Measurements from ENCODE around the gene MYO1H.
"Not testable (repeated sequence)": the region's sequence is repeated elsewhere in the genome, so short reads cannot be mapped to it uniquely, and the experiment has no call there.

MYO1H gene, protein sequence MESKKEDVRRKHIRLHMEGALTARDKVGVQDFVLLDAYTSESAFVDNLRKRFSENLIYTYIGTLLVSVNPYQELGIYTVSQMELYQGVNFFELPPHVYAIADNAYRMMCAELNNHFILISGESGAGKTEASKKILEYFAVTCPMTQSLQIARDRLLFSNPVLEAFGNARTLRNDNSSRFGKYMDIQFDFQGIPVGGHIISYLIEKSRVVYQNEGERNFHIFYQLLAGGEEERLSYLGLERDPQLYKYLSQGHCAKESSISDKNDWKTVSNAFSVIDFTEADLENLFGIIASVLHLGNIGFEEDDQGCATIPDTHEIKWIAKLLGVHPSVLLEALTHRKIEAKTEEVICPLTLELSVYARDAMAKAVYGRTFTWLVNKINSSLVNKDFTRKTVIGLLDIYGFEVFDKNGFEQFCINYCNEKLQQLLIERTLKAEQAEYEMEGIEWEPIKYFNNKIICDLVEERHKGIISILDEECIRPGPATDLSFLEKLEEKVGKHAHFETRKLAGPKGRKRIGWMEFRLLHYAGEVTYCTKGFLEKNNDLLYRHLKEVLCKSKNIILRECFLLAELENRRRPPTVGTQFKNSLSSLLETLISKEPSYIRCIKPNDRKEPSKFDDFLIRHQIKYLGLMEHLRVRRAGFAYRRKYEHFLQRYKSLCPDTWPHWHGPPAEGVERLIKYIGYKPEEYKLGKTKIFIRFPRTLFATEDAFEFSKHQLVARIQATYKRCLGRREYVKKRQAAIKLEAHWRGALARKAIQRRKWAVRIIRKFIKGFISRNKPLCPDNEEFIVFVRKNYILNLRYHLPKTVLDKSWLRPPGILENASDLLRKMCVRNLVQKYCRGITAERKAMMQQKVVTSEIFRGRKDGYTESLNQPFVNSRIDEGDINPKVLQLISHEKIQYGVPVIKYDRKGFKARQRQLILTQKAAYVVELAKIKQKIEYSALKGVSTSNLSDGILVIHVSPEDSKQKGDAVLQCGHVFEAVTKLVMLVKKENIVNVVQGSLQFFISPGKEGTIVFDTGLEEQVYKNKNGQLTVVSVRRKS

DNA sequence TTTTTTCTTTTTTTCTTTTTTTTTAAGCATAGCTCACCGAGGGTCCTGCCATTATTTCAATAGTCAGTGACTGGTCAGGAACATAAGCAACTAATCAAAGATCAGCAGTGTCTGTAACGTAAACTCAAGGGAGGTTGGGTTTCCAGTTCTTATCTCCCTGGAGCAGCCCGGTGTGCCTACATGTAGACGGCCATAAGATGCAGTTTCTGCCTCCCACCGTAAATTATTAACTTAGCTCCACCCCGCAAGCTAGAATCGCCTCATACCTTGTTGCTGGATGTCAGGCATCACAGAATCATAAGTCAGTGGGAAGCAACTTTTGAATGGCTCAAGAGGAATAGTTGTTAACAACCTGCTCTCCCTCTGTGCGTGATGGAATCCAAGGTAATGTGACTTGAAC lies at the start of gene MYO1H:
Gene MYO1H (plus strand): TSS at position 312 of the 400 bp plus-strand sequence. CDS start 61 bp downstream, at position 373.
- no peak for DNase-seq

DNA sequence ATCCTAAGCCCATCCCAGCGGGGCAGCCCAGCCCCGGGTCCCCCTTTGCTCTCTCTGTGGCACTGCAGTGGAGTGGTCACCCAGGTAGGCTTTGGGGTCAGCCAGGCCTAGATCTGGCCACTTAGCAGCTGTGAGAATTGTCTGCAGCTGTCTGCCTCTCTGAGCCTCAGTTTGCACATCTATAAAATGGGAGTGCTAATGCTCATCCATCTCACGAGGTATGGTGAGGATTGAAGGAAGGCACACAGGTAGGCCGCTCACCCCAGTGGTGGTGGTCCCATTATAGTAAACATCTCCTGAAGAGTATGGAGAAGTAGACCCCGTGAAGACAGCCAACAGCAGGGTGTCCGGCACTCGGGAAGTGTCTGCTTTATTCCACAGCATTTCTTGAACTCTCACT lies 47.9 kb upstream of the MYO1H start:
- no peak for DNase-seq

DNA sequence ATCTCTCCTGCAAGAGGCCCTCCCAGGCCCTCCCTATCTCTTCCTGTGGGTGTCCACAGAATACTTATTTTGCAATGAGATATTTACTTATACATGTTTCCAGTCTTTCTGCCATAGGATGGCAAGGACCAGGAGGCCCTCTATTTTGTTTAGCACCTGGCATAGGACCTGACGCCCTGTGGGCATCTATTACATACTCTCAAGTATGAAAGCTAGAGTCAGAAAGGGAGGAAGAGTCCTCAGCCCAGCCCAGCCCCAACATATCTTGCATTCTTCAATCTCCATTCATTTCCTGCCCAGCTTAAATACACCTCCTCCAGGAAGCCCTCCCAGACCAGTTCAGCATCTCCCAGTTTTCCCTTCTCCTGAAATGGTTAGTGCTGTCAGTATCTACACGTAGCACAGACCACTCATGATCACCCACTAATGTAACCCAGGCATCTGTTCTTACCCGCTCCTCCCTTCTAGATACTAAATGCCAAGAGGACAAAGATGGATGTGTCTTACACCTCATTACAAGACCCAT lies 46.0 kb upstream of the MYO1H start:
- no peak for DNase-seq

DNA sequence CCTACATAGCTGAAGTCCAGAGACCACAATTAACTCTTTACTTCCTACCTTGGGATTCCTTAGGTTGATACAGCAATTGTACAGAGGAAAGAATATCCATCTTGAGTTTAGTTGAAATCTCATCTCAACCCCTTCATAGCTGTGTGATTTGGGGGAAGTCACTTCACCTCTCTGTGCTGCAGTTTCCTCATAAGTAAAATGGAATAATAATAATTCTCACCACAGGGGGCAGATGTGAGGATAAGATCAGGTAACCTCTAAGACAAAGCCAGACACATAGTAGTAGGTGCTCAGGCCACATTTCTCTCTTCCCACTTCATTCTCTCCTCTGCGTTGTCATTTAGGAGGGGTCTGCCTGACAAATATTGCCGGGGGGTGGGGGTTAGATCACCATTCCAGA lies 45.3 kb upstream of the MYO1H start:
- DNase-seq, result no peak

DNA sequence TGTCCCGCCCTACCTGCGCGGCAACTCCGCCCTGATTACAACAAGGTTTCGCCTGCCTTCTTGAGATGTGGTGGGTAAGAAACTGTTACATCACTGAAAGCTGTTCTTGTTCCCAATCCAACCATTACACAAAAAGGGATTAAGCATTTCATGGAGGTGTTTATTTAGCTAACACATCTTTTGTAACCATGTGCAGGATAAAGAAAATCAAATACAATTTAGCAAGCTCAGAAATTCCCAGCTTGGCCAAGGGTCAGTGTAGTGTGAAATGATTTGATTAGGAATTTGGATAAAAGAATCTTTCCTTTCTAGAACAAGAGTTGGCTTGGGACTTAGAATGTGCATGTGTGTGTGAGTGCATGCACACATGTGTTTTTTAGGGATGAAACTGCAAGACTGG lies 44.9 kb upstream of the MYO1H start:
- no peak for DNase-seq

DNA sequence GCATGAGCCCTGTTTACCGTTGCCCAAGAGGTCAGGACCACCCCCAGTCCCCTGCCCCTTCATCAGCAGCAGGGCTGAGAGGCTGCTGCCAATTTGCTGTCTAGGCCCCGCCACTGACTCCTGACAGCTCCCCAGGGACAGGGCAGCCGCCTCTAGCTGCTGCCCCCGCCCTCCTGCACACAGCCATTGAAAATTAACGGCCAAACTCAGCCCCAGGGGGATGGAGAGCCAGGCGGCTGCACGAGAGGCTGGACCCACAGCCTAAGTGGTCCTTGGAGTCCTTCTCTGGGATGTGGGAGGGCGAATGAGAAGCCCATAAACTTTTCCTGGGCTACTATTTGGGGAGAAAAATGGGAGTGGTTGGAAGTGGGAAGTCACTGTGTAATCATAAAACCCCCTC lies 43.2 kb upstream of the MYO1H start:
- DNase-seq, result peak; percentile 32

DNA sequence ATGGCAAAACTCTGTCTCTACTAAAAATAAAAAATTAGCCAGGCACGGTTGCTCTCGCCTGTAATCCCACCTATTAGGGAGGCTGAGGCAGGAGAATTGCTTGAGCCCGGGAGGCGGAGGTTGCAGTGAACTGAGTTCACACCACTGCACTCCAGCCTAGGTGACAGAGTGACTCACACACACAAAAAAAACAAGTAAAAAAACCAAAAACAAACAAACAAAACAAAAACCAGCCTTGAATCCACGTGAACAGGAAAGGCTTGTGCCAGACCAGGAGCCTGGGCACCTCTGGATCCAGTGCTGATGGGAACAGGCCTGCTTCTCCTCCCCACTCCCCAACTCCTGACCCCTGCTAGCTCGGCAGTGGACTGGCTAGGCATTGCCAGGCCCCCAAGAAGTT lies 42.2 kb upstream of the MYO1H start:
- no peak for DNase-seq

DNA sequence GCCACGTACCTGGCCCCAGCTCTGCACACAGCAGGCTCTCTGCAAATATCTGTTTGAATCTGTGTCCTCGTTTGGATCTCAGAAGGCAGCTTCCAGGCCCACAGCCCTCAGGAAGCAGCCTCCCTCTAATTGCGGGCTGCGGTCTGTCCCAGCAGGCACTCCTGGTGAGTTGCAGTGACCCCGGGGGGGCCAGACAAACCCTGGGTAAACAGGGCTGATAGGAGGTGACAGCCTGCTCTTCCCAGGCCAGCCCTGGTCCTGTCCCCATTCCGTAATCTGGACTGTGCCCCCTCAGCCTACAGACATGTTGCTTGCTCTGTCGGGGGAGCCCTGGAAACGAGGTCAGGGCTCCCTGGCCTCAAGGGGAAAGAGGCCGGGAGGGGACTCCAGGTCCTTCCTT lies 40.6 kb upstream of the MYO1H start:
- no peak for DNase-seq

DNA sequence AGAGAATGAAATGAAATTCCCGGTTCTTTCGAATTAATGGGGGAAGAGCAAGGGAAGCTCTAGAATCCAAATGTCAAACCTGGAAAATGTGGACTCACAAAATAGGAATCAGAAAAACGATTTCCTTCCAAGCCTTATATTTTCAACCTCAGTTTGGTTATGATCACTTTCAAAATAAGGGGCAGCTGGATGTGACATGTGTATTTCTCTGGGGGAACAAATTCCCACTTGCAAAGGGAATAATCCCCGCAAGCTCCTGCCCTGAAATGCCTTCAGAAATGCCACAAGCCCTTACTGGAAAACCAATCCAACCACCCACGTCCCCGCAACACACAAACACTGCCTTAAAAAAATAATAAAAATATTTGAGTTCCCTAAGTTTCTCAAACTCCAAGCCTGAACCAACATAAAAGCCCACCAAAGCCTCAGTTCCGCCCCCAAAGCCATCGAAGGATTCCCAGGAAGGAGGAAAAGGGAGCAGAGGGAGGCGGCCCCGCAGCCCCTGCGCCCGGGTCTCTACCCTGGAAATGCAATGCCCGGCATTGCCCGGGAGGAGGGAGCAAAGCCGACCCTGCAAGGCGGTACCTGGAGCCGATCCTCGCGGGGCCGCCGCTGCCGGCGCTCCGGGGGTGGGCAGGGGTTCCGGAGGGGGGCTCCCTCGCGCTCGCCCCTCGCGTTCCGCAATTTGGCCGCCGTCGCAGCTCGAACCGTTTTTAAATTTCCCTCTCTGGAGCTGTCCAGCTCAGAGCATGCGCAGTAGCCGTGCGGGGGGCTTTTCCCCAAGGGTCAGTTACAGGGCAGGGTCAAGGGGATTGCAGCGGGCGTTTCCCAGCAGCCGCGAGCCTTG lies 38.9 kb upstream of the MYO1H start, which contains the start of gene FOXN4:
Gene FOXN4 (minus strand): TSS at position 751 of the 847 bp plus-strand sequence. CDS start 963 bp downstream, outside the sequence.
- DNase-seq, result no peak

DNA sequence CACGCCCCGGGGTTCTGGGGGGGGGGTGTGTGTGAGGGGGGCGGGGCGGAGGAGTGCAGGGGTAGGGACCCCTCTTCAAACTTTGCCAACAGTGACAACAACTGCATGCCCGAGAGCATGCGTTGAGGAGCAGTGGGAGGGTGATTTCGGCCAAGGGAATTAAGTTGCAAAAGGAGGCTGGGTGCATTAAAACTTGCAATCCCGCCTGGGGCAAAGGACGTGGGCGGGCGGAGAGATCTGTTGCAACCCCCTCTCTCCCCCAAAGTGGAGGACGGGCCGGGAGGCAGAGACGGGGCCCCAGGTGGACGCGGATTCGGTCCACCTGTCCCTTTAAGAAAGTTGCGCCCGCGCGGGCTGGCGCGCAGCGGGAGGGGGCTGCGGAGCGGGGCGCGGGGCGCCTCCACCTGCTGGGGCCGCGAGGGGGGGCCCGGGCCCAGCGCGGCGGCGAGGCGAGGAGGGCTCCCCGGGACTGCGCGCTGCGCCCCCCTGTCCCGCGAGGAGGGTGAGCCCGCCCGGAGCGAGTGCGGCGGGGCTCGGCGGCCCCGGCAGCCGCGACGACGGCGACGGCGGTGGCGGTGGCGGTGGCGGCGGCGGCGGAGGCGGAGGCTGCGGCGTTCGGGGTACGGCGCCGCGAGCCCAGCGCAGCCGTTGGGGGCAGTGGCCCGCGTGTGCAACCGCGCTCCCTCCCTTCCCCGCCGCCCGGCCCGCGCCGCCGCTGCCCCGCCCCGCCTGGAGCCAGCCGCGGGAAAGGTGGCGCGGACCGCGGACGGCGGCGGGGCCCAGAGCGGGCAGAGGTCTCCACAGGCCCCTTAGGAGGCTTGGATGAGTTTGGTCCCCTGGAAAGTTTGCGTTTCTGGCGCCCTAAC lies 38.1 kb upstream of the MYO1H start:
- peak; percentile 46 for DNase-seq

DNA sequence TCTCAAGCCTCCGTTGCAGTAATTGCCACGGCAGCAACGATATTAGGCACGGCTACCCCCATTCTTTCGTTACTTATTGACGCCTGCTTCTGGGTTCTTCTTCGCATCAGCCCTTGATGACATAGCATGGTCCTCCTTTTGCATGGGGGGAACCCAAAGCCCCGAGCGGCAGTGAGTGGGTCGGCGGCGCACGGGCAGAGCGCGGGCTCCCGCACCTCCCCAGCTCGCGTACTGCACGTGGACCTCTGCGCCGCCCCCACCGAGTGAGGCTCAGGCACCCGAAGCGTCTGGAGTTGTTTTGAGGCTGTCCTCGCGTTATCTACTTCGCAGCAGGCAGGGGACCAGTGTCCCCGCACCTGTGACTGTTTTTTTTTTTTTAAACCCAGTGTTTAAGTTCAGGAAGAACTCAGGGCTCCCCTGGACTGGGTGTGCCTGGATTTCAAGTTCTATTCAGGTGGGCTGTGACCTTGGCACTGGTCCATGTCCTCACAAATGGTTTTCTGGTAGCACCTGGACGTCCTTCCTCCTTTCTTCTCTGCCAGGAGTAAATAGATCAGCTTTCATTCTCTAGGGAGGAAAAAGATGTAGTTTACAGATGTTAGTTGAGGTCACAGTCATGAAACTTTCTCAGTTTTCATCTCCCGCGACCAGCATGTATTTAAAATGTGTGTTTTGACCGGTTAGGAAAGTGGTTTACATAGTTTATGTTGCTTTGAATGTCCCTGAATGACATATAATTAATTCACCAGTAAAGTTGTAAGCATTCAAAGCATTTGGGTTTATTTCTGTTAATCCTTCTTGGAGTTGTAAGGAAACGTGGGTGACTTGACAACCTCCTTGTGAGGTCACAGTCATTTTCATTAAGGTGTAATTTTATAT lies 37.2 kb upstream of the MYO1H start:
- peak; percentile 70 for DNase-seq

DNA sequence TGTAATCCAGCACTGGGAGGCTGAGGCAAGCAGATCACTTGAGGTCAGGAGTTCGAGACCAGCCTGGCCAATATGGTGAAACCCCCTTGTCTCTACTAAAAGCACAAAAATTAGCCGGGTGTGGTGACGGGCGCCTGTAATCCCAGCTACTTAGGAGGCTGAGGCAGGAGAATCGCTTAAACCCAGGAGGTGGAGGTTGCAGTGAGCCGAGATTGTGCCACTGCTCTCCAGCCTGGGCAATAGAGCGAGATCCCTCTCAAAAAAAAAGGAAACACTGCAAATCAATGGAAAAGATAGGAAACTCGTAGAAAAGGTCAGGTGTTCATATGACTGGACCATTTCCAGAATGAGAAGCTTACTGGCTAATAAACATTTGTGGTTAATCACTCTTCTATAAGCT lies 26.4 kb upstream of the MYO1H start:
- DNase-seq, result not testable (repeated sequence)

DNA sequence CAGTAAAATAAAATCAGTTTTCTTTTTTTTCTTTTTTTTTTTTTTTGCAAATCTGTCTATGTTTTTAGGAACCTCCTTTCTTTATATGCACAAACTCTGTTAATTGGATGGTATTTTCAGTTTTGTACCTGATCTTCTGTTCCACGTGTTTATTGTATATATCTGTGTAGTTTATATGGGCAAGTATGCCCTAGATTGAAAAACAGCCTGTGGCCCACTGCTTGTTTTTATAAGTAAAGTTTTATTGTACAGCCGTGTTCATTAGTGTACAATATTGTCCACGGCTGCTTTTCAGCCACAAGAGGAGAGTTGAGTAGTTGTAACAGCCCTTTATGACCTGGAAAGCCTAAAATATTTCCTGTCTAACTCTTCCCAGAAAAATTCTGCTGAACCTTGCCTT lies 18.7 kb upstream of the MYO1H start:
- no peak for DNase-seq

DNA sequence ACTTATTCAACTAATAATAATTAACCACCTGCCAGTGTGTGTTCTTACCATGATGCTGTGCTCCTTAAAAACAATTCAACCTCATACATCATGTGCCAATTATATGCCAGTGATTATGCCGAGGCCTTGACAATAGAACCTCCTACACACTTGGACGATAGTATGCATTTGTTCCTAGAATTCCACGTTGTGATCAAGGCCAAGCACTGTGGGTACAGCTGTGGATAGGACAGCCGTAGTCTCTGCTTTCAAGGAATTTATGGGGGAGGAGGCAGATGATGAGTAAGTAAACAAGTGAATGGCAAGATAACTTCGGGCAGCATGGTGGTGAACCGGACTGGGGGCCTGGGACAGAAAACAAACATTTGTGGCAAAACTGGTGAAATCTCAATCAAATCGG lies 18.0 kb upstream of the MYO1H start:
- no peak for DNase-seq

DNA sequence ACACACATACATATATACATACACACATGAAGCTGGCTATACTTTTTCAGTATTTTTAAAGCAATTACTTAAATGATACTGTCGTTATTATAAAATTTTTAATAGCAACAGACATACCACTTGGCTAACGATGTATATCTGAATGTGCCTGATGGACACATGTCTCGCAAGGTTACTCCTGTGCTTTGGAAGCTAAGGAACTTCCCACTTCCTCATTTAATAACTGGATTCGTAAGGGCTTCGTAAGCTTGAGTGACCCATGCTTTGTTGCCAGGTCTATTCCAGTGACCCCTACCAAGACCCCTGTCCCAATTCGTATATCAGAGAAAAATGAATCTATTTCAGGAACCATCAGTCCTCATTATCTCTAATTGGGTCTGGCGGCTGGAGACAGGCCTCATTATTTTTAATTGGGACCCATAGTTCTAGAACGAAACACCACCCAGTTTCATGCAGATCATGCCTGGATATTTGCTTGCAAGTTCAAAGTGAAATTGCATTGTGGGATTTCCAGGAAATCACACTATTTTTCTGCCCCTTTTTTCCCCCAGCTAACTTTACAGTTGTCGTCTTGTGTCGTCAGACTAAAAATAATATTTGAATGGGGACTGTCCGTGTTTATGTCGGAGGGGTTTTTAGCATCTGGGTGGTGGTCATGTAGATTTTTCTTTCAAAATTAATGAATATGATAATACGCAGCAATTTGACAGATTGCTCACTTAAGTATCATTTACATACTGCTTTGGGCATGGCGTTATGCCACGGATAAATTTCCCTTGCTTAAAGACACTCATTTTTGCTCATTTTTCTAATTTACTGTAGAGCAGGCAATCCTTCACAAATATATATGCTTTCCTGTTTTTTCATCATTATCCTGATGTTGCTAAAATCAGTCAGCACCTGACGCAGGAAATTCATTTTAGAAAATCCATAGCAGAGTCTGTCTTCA lies 17.1 kb upstream of the MYO1H start:
- no peak for DNase-seq

DNA sequence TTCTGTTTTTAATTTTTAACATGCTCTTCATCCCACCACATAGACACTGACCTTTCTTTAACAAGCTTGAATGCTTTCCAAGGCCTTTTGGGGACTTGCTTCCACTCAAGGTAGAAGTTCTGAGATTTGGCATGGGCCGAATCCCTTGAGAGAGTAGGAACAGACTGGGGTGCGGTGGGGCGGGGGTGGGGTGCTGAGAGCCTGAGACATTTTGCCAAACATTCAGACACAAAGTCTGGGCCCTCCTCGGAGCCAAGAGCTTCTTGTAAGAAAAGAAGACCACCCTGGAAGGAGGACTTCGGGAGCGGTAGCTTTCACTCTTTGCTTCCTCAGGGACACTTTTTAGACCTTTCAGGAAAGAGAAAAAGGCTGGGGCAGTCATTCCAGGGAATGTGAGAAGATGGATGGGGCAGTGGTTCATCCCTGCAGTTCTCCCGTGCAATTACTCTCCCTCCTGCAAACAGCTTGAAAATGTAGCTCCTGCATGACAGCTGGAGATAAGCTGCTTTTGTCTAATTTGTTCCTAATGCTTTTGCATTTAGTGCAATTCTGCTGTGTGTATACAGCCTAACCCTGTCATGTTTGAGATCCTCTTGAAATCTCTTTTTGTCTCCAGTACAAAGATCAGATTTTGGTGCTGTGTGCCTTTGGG lies 16.3 kb upstream of the MYO1H start:
- DNase-seq, result peak; percentile 17

DNA sequence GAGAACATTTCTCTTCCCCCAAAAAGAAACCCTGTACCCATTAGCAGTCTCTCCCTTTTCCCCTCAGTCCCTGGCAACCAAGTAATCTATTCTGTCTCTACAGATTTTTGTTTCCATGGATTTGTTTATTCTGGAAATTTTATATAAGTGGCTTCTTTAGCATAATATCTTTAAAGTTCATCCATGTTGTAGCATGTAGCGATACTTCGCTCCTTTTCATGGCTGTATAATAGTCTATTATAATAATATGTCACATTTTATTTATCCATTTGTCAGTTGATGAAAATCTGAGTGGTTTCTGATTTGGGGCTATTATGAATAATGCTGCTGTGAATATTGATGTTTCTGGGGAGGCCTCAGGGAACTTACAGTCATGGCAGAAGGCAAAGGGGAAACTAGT lies 12.8 kb upstream of the MYO1H start:
- no peak for DNase-seq

DNA sequence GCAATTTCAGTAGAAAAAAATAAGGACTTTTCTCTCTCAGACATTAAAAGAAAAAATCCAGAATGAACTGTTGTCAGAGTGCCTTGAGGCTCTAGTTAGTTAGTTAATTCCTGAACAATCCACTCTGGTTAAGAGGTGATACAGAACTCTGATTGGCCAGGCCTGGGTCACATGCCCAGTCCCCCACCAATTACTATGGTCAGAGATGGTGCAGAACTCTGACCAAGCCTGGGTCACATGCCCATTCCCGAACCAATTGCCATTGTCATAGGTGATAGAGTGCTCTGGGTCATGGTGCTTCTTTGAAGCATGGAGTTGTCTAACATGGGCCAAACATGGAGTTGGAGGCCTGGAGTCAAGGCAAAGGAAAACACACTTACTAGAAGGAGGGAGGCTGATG lies 11.1 kb upstream of the MYO1H start:
- no peak for DNase-seq

DNA sequence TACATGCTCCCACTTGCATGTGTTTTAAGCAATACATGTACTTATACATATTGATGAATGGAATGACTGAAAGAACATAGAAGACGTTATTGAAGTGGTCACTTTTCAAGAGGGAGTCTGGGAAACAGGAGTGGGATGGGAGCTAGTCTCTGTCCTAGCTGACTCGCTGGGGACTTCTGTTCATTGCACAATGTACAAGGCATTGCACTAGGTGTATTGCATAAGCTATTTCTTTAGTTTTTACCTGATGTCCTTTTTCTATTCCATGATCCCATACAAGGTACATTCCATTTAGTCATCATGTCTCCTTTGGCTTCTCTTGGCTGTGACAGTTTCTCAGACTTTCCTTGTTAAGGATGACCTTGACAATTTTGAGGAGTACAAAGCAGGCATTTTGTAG lies 4.0 kb upstream of the MYO1H start:
- no peak for DNase-seq

Measured in NCI-H345 (cell line).